ENCODE data around the gene MYO9B.

Gene MYO9B

DNA sequence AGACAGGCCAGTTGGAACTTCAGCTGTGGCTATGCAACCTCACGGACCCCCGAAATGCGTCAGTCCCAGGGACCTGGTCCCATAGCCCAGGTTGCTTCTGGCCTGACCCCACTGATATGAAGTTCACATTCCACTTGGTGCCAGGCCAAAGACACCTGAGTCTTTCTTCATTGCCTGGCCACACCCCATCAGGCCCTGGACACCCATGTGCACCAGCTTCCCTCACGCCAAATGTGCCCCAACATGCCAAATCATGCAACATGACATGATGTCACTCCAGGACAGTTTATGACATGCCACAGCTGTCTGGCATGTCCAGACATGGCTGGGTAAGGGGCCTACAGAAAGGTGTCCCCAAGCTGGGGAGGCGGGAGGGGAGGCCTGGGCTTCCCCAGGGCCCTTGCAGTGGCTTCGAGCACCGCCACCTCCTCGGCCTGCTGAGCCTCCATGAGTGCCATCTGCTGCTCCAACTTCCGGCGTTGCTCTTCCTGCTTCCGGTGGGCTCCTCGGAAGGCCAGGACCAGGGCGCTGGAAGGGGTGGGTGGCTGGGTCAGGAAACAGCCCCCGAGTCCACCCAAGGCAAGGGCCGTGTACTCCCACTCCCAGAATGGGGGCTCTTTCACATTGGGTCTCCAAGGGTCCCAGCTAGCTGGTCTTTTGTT is 174.4 kb downstream of the MYO9B start:
- TF ChIP-seq TAF1 (IDR thresholded peaks at IDR 0.05; ENCODE audit: borderline replicate concordance, insufficient read depth, low read length) (no peak), SIN3A (IDR thresholded peaks at IDR 0.05; ENCODE audit: borderline replicate concordance, insufficient read depth, low read length) (no peak), REST (IDR thresholded peaks at IDR 0.05; ENCODE audit: insufficient read depth in 1 of 2, low read depth in 2 of 2, low read length in 2 of 2) (no peak), FOXP2 (optimal IDR thresholded peaks at IDR 0.05; ENCODE audit: borderline replicate concordance, extremely low read depth, extremely low read length, insufficient read depth) (no peak), POLR2AphosphoS5 (IDR thresholded peaks at IDR 0.05; ENCODE audit: low read depth, low read length) (no peak)

GRCh38 chr19:17254636-17255035 is 179.1 kb downstream of the MYO9B start:
- TF ChIP-seq SIN3A (IDR thresholded peaks at IDR 0.05; ENCODE audit: borderline replicate concordance, insufficient read depth, low read length): no peak
- no peak for TF ChIP-seq REST (IDR thresholded peaks at IDR 0.05; ENCODE audit: insufficient read depth in 1 of 2, low read depth in 2 of 2, low read length in 2 of 2)
- TF ChIP-seq FOXP2 (optimal IDR thresholded peaks at IDR 0.05; ENCODE audit: borderline replicate concordance, extremely low read depth, extremely low read length, insufficient read depth): no peak
- no peak for TF ChIP-seq POLR2AphosphoS5 (IDR thresholded peaks at IDR 0.05; ENCODE audit: low read depth, low read length)
- no peak for TF ChIP-seq TAF1 (IDR thresholded peaks at IDR 0.05; ENCODE audit: borderline replicate concordance, insufficient read depth, low read length)

- TF ChIP-seq FOXP2 (optimal IDR thresholded peaks at IDR 0.05; ENCODE audit: borderline replicate concordance, extremely low read depth, extremely low read length, insufficient read depth) (no peak), SIN3A (IDR thresholded peaks at IDR 0.05; ENCODE audit: borderline replicate concordance, insufficient read depth, low read length) (no peak)
These were observed 179.6 kb downstream of the MYO9B start for GRCh38 chr19:17255150-17255621.

GRCh38 chr19:17256130-17256529 is 180.6 kb downstream of the MYO9B start:
- no peak for TF ChIP-seq FOXP2 (optimal IDR thresholded peaks at IDR 0.05; ENCODE audit: borderline replicate concordance, extremely low read depth, extremely low read length, insufficient read depth)
- no peak for TF ChIP-seq TAF1 (IDR thresholded peaks at IDR 0.05; ENCODE audit: borderline replicate concordance, insufficient read depth, low read length)
- TF ChIP-seq SIN3A (IDR thresholded peaks at IDR 0.05; ENCODE audit: borderline replicate concordance, insufficient read depth, low read length): no peak
- no peak for TF ChIP-seq POLR2AphosphoS5 (IDR thresholded peaks at IDR 0.05; ENCODE audit: low read depth, low read length)

GRCh38 chr19:17259118-17259780 is 183.7 kb downstream of the MYO9B start:
- TF ChIP-seq FOXP2 (optimal IDR thresholded peaks at IDR 0.05; ENCODE audit: borderline replicate concordance, extremely low read depth, extremely low read length, insufficient read depth) (no peak), POLR2AphosphoS5 (IDR thresholded peaks at IDR 0.05; ENCODE audit: low read depth, low read length) (no peak), SIN3A (IDR thresholded peaks at IDR 0.05; ENCODE audit: borderline replicate concordance, insufficient read depth, low read length) (no peak), TAF1 (IDR thresholded peaks at IDR 0.05; ENCODE audit: borderline replicate concordance, insufficient read depth, low read length) (no peak), REST (IDR thresholded peaks at IDR 0.05; ENCODE audit: insufficient read depth in 1 of 2, low read depth in 2 of 2, low read length in 2 of 2) (no peak)

DNA sequence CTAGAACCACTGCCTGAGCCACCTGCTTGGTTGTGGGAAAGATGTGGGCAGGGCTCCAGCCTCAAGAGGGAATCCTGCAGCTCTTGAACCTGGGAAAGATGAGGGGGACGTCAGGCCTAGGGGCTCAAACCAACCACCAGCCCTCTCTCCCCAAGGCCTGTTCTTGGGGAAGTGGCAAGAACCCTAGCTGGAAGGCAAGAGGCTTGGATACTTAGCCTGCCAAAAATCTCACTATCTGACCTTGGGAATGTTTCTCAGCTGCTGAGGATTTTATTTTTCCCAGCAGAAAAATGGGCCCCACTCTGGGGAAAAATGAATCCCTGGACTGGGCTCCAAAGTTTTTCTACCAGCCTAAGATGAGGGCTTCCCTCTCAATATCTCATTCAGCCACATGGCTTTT is 184.4 kb downstream of the MYO9B start:
- TF ChIP-seq REST (IDR thresholded peaks at IDR 0.05; ENCODE audit: insufficient read depth in 1 of 2, low read depth in 2 of 2, low read length in 2 of 2): no peak
- no peak for TF ChIP-seq POLR2AphosphoS5 (IDR thresholded peaks at IDR 0.05; ENCODE audit: low read depth, low read length)
- TF ChIP-seq FOXP2 (optimal IDR thresholded peaks at IDR 0.05; ENCODE audit: borderline replicate concordance, extremely low read depth, extremely low read length, insufficient read depth): no peak
- TF ChIP-seq SIN3A (IDR thresholded peaks at IDR 0.05; ENCODE audit: borderline replicate concordance, insufficient read depth, low read length): no peak
- no peak for TF ChIP-seq TAF1 (IDR thresholded peaks at IDR 0.05; ENCODE audit: borderline replicate concordance, insufficient read depth, low read length)
